Measurements from ENCODE around the gene AXIN1.

AXIN1 gene

GRCh38 chr16:371515-372301, 19.2 kb upstream of the AXIN1 start:
- Histone ChIP-seq H3K9me3 (ENCODE audit: control insufficient read depth, insufficient read depth, low read length) (no peaks in the 10 kb centered on the region), H3K4me1 (ENCODE audit: control insufficient read depth, insufficient read depth, low read length) (no peaks in the 10 kb centered on the region), H3K36me3 (ENCODE audit: control insufficient read depth, insufficient read depth, low read length) (peaks cover 78% of the 10 kb centered on the region), H3K4me3 (ENCODE audit: low read depth, low read length) (no peak overlapping the region), H3K9ac (ENCODE audit: low read depth, low read length) (no peak overlapping the region), H3K27me3 (ENCODE audit: control insufficient read depth, insufficient read depth, low read length) (no peaks in the 10 kb centered on the region)

DNA sequence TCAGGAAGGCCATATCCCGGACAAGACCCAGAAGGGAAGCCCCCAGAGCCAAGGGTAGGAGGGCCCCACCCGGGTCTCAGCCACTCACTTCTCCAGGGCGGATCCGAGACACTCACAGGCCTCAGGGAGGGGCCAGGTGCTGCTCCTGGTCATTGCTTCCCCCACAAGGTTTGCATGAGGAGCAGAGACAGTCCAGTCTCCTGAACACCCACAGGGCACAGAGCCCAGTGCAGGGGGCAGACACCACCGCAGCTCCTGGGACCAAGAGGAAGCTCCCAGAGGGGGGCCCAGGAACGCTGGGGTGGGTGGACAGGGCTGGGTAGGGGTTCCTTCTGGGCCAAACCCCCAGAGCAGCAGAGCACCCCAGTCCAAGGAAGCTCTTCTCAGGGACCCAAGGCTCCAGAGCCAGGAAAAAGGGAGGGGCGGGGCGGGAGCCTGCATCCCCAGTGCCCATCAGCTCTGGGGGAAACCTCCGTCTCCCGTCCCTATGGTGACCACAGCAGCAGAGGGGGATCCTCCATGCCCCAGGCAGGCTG, 18.5 kb upstream of the AXIN1 start:
- H3K36me3 ChIP-seq (ENCODE audit: control insufficient read depth, insufficient read depth, low read length): peaks cover 73% of the 10 kb centered on the region
- H3K9me3 ChIP-seq (ENCODE audit: control insufficient read depth, insufficient read depth, low read length): no peaks in the 10 kb centered on the region
- no peaks in the 10 kb centered on the region for H3K27me3 ChIP-seq (ENCODE audit: control insufficient read depth, insufficient read depth, low read length)
- H3K4me1 ChIP-seq (ENCODE audit: control insufficient read depth, insufficient read depth, low read length): no peaks in the 10 kb centered on the region
- no peak overlapping the region for H3K4me3 ChIP-seq (ENCODE audit: low read depth, low read length)
- H3K9ac ChIP-seq (ENCODE audit: low read depth, low read length): peak overlapping the region; percentile 26

- peak within 1 kb of the TSS; percentile 41 for H3K4me3 ChIP-seq (ENCODE audit: low read depth, low read length)
- H3K36me3 ChIP-seq (ENCODE audit: control insufficient read depth, insufficient read depth, low read length): peaks cover 68% of the 10 kb centered on the region
- H3K9ac ChIP-seq (ENCODE audit: low read depth, low read length): peak within 1 kb of the TSS; percentile 47
- H3K4me1 ChIP-seq (ENCODE audit: control insufficient read depth, insufficient read depth, low read length): no peaks in the 10 kb centered on the region
- no peaks in the 10 kb centered on the region for H3K9me3 ChIP-seq (ENCODE audit: control insufficient read depth, insufficient read depth, low read length)
- H3K27me3 ChIP-seq (ENCODE audit: control insufficient read depth, insufficient read depth, low read length): no peaks in the 10 kb centered on the region
Measured at GRCh38 chr16:370443-370842, 17.9 kb upstream of the AXIN1 start, which contains the start of gene MRPL28. TSS of gene MRPL28 (minus strand) at chr16:370538. CDS start at chr16:370218, 320 bp downstream.

GRCh38 chr16:369866-370436, 17.4 kb upstream of the AXIN1 start:
- Histone ChIP-seq H3K4me1 (ENCODE audit: control insufficient read depth, insufficient read depth, low read length) (no peaks in the 10 kb centered on the region), H3K4me3 (ENCODE audit: low read depth, low read length) (peak overlapping the region; percentile 41), H3K36me3 (ENCODE audit: control insufficient read depth, insufficient read depth, low read length) (peaks cover 63% of the 10 kb centered on the region), H3K9me3 (ENCODE audit: control insufficient read depth, insufficient read depth, low read length) (no peaks in the 10 kb centered on the region), H3K9ac (ENCODE audit: low read depth, low read length) (peak overlapping the region; percentile 47), H3K27me3 (ENCODE audit: control insufficient read depth, insufficient read depth, low read length) (no peaks in the 10 kb centered on the region)

DNA sequence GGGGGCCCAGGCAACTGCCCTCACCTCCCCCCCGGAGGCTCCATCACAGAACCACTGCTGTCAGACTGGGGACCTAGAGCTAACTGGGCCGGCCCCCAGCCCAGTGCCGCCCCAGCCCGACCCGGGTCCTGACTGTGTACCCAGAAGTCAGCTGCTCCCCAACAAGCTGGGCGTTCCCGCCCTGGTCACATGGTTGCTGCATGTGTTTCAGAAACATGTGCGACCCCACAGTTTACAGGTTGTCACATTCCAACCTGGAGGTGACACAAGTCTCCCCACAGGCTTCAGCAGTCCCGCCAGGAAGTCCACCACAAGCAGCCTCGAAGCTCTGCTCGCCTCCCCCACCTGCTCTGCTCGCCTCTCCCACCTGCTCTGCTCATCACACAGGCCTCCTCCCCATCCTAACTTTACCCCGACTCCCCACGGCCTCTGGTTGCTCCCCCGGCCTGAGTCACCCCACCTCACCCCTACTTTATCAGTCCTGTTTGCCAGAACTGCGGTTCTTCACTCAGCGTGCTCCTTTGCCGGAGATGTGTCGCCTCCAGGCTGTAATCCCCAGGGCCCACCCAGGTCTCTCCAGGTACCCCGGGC, 16.8 kb upstream of the AXIN1 start:
- Histone ChIP-seq H3K4me3 (ENCODE audit: low read depth, low read length) (peak overlapping the region; percentile 41), H3K36me3 (ENCODE audit: control insufficient read depth, insufficient read depth, low read length) (peaks cover 58% of the 10 kb centered on the region), H3K9me3 (ENCODE audit: control insufficient read depth, insufficient read depth, low read length) (no peaks in the 10 kb centered on the region), H3K9ac (ENCODE audit: low read depth, low read length) (peak overlapping the region; percentile 47), H3K4me1 (ENCODE audit: control insufficient read depth, insufficient read depth, low read length) (no peaks in the 10 kb centered on the region), H3K27me3 (ENCODE audit: control insufficient read depth, insufficient read depth, low read length) (no peaks in the 10 kb centered on the region)

DNA sequence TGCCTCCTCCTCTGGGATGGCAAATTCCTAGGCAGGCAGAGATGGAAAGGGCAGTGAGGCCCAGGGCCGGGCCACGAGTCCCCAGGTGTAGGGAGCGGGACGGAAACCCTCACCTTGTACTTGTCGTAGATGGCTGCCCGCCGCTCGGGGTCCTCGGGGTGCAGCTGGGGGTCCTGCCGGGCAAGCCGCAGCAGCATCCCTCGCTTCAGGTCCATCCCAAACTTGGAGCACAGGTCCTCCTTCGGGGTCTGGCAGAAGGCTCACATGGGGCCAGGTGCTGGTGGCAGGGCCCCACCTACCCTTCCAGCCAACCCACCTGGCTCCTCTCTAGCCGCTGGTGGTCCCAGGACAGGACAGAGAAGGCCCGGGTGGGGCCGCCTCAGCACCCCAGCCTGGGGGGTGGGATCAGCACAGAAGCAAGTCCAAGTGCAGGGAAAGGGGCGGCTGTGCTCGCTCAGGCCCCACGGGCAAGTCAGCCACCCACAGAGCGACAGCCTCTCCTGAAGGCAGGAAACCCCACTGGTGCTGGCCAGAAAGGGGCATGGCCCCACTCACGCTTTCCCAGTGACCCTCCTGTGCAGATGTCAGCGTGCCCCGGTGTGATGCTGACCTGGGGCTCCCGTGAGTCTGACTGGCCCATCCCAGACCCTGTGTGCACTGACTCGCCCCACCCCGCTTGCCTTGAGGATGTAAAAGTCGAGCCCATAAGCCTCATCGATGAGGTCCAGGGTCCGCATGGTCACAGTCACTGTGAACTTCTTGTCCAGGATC, 16.1 kb upstream of the AXIN1 start:
- Histone ChIP-seq H3K9me3 (ENCODE audit: control insufficient read depth, insufficient read depth, low read length) (no peaks in the 10 kb centered on the region), H3K27me3 (ENCODE audit: control insufficient read depth, insufficient read depth, low read length) (no peaks in the 10 kb centered on the region), H3K9ac (ENCODE audit: low read depth, low read length) (no peak overlapping the region), H3K4me1 (ENCODE audit: control insufficient read depth, insufficient read depth, low read length) (no peaks in the 10 kb centered on the region), H3K4me3 (ENCODE audit: low read depth, low read length) (no peak overlapping the region), H3K36me3 (ENCODE audit: control insufficient read depth, insufficient read depth, low read length) (peaks cover 50% of the 10 kb centered on the region)

DNA sequence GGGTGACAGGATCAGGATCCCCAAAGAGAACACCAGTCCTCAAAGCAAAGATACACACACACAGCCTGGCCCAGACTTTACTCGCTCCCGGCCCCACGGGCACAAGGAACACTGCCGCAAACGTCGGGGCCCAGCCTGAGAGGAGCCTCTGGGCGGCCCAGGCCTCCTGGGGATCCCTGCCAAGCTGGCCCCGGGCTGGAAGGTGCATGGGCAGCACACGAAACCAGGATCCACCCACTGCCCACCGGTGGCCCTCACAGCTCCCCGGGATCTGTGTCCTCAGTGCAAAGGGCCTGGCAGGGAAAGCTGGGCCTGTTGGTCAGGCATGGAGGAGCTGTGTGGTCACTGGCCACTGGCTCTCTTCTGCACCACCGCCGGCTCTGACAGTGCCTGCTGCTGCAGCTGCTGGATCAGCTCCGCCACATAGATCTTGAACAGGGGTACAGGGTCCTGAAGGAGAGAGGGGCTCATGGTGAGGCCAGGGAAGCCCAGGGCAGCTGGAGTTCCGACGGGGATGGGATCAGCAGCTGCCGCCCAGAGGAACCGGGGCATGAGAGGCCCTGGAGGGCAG, 14.9 kb upstream of the AXIN1 start:
- Histone ChIP-seq H3K4me1 (ENCODE audit: control insufficient read depth, insufficient read depth, low read length) (no peaks in the 10 kb centered on the region), H3K9ac (ENCODE audit: low read depth, low read length) (no peak overlapping the region), H3K9me3 (ENCODE audit: control insufficient read depth, insufficient read depth, low read length) (no peaks in the 10 kb centered on the region), H3K4me3 (ENCODE audit: low read depth, low read length) (no peak overlapping the region), H3K36me3 (ENCODE audit: control insufficient read depth, insufficient read depth, low read length) (peaks cover 38% of the 10 kb centered on the region), H3K27me3 (ENCODE audit: control insufficient read depth, insufficient read depth, low read length) (no peaks in the 10 kb centered on the region)

DNA sequence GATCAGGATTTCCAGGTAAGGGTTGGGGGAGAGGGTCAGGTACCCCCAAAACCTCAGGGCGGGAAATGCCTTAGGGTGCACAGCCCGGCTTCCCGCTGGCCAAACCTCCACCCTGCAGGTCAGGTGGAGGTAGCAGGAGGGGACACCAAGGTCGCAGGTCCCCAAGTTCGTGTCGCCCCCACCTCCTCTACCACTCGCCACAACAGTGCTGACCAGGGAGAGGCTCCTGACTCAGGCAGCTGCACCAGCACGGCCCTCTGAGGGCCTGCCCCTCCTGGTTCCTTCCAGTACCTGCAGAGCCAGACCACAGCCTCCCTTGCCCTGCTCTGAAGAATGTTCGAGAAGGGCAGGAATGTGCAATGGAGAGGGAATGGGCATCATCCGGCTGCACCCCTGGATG, 14.0 kb upstream of the AXIN1 start:
- no peak overlapping the region for H3K4me3 ChIP-seq (ENCODE audit: low read depth, low read length)
- H3K27me3 ChIP-seq (ENCODE audit: control insufficient read depth, insufficient read depth, low read length): no peaks in the 10 kb centered on the region
- no peak overlapping the region for H3K9ac ChIP-seq (ENCODE audit: low read depth, low read length)
- H3K36me3 ChIP-seq (ENCODE audit: control insufficient read depth, insufficient read depth, low read length): peaks cover 29% of the 10 kb centered on the region
- H3K4me1 ChIP-seq (ENCODE audit: control insufficient read depth, insufficient read depth, low read length): no peaks in the 10 kb centered on the region
- H3K9me3 ChIP-seq (ENCODE audit: control insufficient read depth, insufficient read depth, low read length): no peaks in the 10 kb centered on the region

DNA sequence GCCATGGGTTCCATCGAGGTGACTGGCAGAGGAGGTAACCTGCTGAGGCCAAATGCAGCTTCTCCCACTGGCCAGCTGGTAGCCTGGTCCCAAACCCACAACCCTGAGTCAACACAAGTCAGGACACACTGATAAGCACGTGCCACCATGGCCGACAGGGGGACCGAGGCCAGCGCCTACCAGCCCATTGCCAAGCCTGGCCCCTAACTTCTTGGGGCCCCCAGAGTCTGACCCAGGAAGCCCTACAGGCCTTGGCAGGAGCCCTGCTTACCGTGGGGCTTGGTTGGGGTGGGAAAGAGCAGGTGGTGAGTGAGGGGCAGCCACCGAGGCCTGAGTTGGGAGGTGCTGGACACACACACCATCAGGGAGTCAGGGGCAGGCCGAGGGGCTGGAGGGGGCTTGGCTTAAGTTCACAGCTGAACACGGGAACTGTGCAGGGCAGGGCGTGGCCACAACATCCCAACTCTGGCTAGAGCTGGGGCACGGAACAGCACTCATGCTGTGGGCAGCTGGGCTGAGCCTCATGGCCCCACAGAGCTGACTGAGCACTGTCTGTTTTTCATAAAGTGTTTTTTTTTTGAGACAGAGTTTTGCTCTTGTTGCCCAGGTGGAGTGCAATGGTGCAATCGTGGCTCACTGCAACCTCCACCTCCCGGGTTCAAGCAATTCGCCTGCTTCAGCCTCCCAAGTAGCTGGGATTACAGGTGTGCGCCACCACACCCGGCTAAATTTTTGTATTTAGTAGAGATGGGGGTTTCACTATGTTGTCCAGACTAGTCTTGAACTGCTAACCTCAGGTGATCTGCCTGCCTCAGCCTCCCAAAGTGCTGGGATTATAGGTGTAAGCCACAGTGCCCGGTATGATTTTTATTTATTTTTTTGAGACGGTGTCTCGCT, 12.3 kb upstream of the AXIN1 start:
- Histone ChIP-seq H3K9me3 (ENCODE audit: control insufficient read depth, insufficient read depth, low read length) (no peaks in the 10 kb centered on the region), H3K27me3 (ENCODE audit: control insufficient read depth, insufficient read depth, low read length) (no peaks in the 10 kb centered on the region), H3K4me3 (ENCODE audit: low read depth, low read length) (no peak overlapping the region), H3K9ac (ENCODE audit: low read depth, low read length) (no peak overlapping the region), H3K4me1 (ENCODE audit: control insufficient read depth, insufficient read depth, low read length) (no peaks in the 10 kb centered on the region), H3K36me3 (ENCODE audit: control insufficient read depth, insufficient read depth, low read length) (peaks cover 26% of the 10 kb centered on the region)

DNA sequence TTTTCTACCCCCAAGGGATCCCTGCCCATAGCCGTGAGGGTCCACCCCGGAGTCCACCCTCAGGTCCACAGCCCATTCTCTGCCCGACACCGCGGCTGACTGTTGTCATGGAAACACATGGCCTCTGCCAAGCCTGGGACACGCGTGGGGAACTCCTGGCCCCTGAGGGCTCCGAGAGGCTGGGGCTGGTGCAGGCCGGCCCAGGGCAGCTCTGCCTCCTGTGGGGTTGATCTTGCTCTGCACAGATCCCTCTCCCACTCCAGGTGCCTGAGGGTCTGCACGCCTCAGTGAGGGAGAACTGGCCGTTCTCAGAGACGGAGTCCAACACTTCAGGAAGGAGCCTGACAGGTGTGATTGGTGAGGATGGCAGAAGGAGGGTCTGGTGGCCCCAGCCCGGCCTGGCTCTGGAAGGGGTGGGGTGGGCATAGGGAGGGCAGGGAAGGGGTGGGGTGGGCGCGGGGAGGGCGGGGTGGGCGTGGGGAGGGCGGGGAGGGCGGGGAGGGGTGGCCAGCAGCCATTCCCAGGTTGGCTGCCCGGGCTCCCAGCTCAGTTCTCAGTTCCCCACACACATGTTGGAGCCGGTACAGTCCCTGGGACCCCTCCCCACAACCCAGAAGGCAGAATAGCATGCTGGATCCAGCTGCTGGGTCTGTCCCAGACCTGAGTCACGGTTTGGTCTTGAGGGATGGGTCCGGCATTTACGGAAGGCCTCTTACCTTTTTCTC, 11.4 kb upstream of the AXIN1 start:
- peaks cover 23% of the 10 kb centered on the region for H3K36me3 ChIP-seq (ENCODE audit: control insufficient read depth, insufficient read depth, low read length)

More for the DNA sequence above, 11.4 kb upstream of the AXIN1 start:
- no peaks in the 10 kb centered on the region for H3K4me1 ChIP-seq (ENCODE audit: control insufficient read depth, insufficient read depth, low read length)
- no peaks in the 10 kb centered on the region for H3K9me3 ChIP-seq (ENCODE audit: control insufficient read depth, insufficient read depth, low read length)
- no peaks in the 10 kb centered on the region for H3K27me3 ChIP-seq (ENCODE audit: control insufficient read depth, insufficient read depth, low read length)
- no peak overlapping the region for H3K4me3 ChIP-seq (ENCODE audit: low read depth, low read length)
- no peak overlapping the region for H3K9ac ChIP-seq (ENCODE audit: low read depth, low read length)
